ENCODE data around the gene PPP6R3.

PPP6R3 gene

DNA sequence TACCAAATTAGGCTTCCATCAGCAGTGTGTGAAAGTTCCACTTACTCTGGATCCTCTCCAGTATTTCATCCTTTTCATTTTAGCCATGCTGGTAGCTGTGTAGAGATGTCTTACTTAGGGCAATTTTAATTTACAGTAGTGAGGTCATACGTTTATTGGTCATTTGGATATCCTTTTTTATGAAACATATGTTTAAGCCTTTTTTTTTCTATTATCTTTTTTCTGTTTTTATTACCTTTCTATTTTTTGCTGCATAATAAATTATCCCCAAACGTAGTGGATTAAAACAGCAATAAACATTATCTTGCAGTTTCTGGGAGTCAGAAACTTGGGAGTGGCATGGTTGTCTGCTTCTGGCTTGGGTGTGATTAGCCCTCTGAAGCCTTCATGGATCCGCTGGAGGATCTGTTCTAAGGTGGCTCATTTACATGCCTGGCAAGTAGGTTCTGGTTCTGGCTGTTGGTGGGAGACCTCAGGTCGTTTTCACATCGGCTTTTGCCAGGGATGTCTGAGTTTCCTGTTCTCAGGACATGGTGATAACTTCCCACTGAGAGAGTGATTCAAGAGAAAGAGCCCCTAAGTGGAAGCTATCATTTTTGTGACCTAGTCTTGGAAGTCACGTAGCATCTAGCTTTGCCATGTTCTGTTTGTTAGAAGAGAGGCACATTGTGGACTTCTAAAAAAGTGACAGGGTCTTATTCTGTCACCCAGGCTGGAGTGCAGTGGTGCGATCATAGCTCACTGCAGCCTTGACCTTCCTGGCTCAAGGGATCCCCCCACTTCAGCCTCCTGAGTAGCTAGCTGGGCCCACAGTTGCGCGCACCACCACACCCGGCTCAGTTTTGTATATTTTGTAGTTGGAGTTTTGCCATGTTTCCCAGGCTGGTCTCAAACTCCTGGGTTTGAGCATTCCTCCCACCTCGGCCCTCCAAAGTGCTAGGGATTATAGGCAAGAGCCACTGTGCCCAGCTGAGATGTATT, 38.6 kb downstream of the PPP6R3 start:
- no peak for DNase-seq

GRCh38 chr11:68500206-68500605, 39.7 kb downstream of the PPP6R3 start:
- no peak for DNase-seq

GRCh38 chr11:68501813-68502212, 41.3 kb downstream of the PPP6R3 start:
- DNase-seq = no peak

DNA sequence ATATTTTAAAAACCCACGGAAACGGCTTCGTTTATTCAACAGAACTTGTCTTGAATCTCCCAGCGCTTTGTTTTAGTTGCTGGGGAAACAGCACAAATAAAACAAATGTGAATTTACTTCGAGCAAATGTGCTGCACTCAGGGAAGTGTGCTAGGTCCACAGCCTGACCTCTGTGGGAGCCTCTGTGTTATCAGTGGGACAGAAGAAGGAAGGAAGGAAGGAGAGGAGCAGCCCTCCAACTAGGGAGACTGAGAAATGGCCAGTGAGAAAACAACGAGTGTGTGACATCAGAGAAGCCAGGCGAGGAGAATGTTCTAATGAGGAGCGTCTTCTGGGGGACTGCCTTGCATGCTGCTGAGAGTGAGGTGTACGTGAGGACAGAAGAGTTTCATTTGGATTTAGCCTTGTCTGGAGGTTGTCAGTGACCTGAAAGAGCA, 42.7 kb downstream of the PPP6R3 start:
- no peak for DNase-seq

DNA sequence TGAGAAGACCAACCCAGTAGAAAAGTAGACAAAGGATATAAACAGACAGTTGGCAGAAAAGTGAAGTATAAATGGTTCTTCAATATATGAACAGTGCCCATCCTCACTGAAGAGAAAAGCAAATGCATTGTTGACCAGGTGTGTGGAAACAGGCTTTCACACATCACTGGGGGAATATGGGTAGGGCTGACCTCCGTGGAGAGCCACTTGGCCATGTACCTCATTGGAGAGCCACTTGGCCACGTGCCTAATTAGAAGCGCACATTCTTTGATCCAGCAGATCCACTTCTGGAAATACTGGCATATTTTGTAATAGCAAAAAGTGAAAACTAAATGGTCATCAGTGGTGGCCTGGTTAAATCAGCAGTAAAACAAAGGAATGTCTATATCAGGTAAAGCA, 43.2 kb downstream of the PPP6R3 start:
- peak; percentile 21 for DNase-seq

DNA sequence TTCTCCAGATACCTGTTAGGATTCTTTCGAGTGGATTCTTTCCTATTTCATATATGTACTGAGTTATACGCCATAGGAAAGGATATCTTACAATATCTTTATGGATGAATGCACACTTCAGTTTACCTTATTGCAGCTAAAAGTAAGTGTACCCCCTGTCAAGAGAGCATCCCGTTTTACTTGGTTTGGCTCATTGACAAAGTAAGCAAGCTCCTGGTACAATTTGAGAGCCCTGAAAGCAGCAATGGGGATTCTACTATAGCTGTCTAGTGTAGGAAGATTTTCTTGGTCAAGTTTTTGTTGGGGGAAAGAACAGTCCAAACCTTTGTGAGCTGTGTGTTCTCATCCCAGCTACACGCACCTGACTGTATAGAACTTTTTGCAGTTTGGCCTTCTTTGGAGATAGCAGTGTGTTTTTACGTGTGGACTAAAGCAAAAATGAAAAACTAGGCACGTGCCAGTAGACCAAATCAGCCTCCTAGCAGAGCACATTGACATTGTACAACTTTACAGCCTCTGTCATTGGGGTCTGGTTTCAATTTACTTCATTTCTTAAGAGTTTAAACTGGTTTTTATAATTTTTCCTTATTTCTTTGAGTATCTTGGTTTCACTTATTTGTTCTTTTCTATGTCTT, 44.0 kb downstream of the PPP6R3 start:
- no peak for DNase-seq

GRCh38 chr11:68505596-68505995, 45.0 kb downstream of the PPP6R3 start:
- DNase-seq = no peak

DNA sequence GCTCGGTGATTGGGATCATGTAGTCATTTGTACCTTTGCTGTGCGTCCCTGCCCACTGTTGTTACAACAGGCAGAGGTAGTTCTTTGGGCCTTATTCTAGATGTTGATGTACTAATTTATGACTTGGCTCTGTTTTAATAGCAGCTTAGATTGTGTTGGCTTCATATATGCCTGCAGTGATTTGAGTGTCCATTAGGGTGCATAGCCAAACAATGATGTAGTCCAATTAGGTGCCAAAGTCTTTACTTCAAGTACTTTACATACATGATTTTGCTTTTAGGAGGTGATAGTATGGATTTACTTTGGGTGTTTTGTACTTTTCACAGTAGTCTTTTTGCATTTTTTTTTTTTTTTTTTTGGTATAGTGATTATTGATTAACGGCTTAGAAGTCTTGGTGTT, 46.4 kb downstream of the PPP6R3 start:
- no peak for DNase-seq

DNA sequence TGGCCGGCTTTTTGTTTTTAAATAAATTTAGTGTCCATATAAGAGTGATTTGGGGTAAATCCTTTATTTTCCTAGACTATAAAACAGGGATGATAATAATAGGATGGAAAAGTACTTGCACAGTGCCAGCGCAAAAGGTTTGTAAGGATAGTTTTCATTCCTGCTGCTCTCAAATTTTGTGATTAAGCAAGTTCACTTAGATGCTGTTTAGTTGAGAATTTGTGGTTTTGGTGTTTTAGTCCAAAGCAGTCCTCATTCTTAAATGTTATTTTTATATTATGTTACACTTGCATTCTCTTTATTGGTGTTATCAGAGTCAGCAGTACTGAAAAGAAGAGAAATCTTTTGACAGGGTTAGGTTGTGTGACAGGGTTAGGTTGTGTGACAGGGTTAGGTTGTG, 47.9 kb downstream of the PPP6R3 start:
- DNase-seq = no peak

- no peak for DNase-seq
Measured at GRCh38 chr11:68509066-68509465, 48.5 kb downstream of the PPP6R3 start.

GRCh38 chr11:68513930-68514487, 53.5 kb downstream of the PPP6R3 start:
- no peak for DNase-seq

DNA sequence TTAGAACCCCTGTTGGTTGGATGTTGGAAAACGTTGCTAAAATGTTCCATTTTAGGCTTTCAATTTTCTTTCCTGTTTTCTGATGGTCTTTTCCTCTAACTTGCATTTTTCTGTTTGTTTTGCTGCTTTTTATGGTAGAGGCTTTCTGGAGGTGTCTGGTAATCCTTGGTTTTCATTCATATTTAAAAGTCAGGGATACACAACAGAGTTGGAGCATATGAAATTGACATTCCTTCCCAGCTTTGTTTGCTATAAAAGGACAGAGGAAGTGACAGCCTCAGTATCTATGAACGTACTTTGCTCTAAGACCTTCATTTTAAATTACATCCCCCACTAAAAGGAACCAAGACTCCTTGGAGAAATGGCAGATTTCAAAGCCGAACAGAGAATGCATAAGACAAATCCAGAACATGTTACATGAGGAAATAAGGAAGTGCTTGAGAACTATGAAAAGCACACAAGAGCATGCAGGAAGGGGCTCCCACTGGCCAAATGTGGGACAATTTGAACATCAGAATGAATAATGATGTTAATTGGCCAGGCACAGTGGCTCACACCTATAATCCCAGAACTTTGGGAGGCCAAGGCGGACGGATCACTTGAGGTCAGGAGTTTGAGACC, 56.7 kb downstream of the PPP6R3 start:
- no peak for DNase-seq

- no peak for DNase-seq
Measured at GRCh38 chr11:68518191-68518590, 57.6 kb downstream of the PPP6R3 start.

DNA sequence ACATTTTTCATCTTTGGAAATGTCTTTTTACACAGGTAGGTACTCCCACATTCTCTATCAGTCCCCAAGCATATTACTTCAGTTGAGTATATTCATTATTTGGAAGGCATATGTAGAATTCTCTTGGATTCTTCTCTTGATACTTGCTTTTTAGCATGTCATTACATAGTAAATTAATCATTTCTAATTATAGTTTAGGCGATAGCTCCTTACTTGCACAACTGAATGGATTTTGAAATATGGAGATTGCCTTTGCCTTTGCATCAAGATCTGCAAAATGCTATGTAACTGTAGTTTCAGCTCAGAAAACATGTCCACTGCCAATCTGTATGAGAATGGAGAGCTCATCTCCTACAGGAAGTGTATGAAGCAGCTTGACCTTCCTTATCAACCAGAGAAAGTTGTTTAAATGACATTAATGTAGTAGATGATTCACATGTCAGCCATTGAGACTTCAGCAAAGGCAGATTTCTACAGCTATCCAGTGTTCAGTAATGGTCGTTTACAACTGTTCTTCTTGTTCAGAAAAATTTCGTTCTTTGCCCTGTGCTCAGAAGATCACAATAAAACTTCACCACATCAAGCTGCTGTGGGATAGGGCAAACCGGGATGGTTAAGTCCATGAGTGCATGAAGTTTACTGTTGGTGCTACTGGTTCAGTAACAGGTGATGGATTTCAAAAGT, 61.6 kb downstream of the PPP6R3 start:
- DNase-seq = no peak

DNA sequence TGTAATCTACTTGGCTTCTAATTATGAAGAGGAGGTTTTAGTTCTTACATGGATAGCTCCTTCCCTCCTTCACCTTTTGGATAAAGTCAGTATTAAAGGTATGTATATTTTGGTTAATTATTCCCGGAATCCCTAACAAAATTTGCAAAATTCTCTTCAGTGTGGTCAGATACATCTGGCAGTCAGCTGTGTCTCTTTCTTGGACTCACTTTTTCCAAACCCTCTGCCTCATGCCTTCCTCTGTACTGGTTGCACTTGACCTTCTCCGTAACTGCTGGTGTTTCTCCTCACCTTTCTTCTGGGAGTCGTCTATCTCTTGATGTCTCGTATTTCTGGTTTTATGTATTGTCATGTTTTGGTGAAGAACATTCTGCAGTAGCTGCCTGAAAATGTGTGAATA, 62.5 kb downstream of the PPP6R3 start:
- DNase-seq = no peak

DNA sequence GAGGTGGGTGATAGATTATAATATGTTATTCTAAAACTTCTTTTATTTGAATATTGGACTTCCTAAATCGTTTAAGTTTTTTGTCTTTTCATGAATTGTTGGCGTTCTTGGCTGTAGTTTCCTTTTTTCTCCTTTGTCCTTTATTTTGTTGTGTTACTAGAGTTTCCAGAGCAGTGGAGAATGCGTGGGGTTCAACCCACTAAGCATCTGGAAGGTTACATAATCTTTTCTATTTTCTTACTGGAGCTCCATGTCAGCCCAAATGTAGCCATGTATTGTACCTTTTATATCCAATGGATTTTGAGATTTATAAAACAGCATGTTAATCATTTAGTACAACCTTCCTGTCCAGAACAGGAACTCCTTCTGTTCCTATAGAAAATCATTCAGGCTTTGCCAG, 63.2 kb downstream of the PPP6R3 start:
- DNase-seq = no peak

DNA sequence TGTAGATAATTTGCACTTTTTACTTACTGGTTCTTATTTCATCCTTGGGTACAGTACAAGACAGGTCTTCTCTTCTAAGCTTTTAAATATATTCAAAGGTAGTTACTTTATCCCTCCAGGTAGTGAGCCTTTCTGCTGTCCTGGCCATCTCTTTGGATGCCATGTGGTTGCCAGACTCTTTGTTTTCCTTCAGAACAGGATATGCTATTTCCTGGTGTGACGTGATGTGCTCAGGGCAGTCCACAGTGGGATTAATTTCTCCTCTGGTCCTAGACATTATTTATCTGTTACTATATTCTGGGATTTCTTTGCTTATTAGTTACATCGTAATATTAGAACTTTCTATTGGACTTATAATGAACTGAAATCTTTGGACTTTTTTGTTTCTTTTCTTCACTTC, 63.7 kb downstream of the PPP6R3 start:
- no peak for DNase-seq

GRCh38 chr11:68524681-68525080, 64.1 kb downstream of the PPP6R3 start:
- no peak for DNase-seq

DNA sequence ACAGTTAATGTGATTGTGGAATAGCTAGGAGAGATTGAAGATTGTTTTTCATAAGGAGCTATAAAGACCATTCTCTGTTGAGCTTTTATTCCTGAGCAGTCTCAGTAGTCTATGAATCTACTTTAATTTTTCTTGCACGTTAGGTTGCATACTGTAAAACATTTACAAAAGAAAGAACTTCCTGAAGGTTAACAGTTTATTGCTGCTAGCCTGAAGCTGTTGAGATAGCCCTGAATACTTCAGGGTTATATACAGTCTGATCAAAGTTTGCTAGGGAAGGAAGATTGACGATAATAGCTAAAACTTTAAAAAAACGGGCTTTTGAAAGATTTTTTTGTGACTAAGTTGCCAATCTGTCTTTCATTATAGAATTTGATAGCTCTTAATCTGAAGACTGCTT, 64.8 kb downstream of the PPP6R3 start:
- no peak for DNase-seq

GRCh38 chr11:68525930-68526329, 65.4 kb downstream of the PPP6R3 start:
- no peak for DNase-seq

- DNase-seq = no peak
Measured at GRCh38 chr11:68527585-68527984, 67.0 kb downstream of the PPP6R3 start.

- no peak for DNase-seq
Measured at GRCh38 chr11:68528630-68529029, 68.1 kb downstream of the PPP6R3 start.

GRCh38 chr11:68531129-68531693, 70.7 kb downstream of the PPP6R3 start:
- DNase-seq = no peak
